ENCODE measurements around the gene CPEB3.
"Not testable (repeated sequence)": the region's sequence is repeated elsewhere in the genome, so short reads cannot be mapped to it uniquely, and the experiment has no call there.

DNA sequence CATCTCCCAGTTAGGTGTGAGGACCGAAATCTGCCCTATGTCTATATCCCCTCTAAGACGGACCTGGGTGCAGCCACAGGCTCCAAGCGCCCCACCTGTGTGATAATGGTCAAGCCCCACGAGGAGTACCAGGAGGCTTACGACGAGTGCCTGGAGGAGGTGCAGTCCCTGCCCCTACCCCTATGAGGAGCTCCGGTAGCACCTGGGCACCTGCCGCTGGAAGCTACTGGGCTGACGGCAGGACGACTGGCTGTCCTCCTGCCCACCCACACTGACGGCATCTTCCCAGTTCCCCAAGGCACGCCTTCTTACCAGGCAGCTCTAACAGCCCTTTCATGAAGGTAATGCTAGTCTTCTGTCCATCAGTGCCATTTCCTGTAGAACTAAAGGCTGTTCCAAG is 74.3 kb downstream of the CPEB3 start:
- not testable (repeated sequence) for TF ChIP-seq POLR2AphosphoS5 (IDR thresholded peaks at IDR 0.05; ENCODE audit: low read depth, low read length); POLR2A (IDR thresholded peaks at IDR 0.05; ENCODE audit: low read depth, low read length); PAX5 (IDR thresholded peaks at IDR 0.05; ENCODE audit: insufficient read depth, low read length, severe bottlenecking)

Data from GM12891 (cell line).